GM12878 (cell line): ENCODE results near the gene PRM3.

Experiments used
- BRCA1 ChIP-seq: IDR thresholded peaks from 2 replicates; pipeline ENCODE4 v1.6.1; 2011; ENCODE audit warnings: low read depth, low read length, improper control_type of control experiment
- TF ChIP-seq, protein P1 (sequence below), 3 experiments: IDR thresholded peaks in 2 of 3; conservative IDR thresholded peaks in 1 of 3; 2 replicates each; pipeline ENCODE4 v1.5.1; 2011; ENCODE audit warnings: low read depth in 3 of 3, low read length in 3 of 3, mild to moderate bottlenecking in 3 of 3, control low read depth in 2 of 3, moderate library complexity in 2 of 3, inconsistent platforms in 1 of 3, mixed read lengths in 1 of 3; ENCODE audit not compliant: control insufficient read depth in 2 of 3, insufficient read depth in 1 of 3; ENCODE audit errors: extremely low read depth in 1 of 3

- TF ChIP-seq, protein P1, sequence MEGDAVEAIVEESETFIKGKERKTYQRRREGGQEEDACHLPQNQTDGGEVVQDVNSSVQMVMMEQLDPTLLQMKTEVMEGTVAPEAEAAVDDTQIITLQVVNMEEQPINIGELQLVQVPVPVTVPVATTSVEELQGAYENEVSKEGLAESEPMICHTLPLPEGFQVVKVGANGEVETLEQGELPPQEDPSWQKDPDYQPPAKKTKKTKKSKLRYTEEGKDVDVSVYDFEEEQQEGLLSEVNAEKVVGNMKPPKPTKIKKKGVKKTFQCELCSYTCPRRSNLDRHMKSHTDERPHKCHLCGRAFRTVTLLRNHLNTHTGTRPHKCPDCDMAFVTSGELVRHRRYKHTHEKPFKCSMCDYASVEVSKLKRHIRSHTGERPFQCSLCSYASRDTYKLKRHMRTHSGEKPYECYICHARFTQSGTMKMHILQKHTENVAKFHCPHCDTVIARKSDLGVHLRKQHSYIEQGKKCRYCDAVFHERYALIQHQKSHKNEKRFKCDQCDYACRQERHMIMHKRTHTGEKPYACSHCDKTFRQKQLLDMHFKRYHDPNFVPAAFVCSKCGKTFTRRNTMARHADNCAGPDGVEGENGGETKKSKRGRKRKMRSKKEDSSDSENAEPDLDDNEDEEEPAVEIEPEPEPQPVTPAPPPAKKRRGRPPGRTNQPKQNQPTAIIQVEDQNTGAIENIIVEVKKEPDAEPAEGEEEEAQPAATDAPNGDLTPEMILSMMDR (IDR thresholded peaks at IDR 0.05 in 2 of 3, conservative IDR thresholded peaks at IDR 0.05 in 1 of 3; ENCODE audit: control insufficient read depth in 2 of 3, extremely low read depth in 1 of 3, insufficient read depth in 1 of 3, low read depth in 3 of 3, low read length in 3 of 3): no peak
- no peak for TF ChIP-seq BRCA1
Observed at GRCh38 chr16:11258553-11259492, 14.6 kb downstream of the PRM3 start.
